AG10803 (cell line): ENCODE data around the gene GNAI2.

Experiments used
- DNase-seq: peaks from one replicate; pipeline ENCODE4 v3.0.0; 2010; ENCODE audit warnings: low read depth
- H3K4me3 ChIP-seq: 2 replicates; pipeline ENCODE4 v1.5.1; 2011; ENCODE audit warnings: mild to moderate bottlenecking, low read length, control low read depth
- TF ChIP-seq, protein P1 (sequence below): conservative IDR thresholded peaks from 2 replicates; pipeline ENCODE4 v1.5.1; 2011; ENCODE audit warnings: mild to moderate bottlenecking, low read length, control low read depth, inconsistent platforms

The GNAI2 gene

DNA sequence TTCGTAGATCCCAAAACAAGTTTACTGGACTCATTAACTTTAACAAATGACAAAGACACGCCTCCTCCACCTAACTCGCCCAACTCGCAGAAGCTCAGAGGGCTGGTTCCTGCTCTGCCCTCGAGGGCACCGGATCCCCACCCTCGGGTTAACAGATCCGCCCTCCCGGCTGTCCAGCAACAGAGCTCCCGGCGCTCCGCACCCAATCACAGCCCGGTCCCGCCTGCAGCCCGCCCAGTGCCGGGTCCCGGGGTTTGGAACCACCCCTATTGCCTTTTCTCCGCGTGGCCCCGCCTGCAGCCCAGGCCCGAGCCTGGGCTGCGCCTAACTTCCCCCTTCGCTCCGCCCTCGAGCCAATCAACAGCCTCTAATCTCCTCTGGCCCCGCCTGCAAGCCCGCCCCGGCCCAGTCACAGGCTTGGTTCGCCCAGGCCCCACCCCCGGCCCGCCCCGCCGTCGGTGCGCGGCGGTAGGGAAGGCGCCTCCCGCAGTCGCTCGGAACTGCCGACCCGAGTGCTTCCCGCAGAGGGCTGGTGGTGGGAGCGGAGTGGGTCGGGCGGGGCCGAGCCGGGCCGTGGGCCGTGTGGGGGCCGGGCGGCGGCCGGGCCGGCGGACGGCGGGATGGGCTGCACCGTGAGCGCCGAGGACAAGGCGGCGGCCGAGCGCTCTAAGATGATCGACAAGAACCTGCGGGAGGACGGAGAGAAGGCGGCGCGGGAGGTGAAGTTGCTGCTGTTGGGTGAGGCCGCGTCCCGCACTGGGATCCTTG is at the start of gene GNAI2:
Gene GNAI2, plus strand, starts transcription at position 489 of the 768 bp plus-strand sequence. Its CDS starts 132 bp downstream, at position 621.
- DNase-seq: peak; percentile 98
- H3K4me3 ChIP-seq: peak within 1 kb of the TSS; percentile 95
- TF ChIP-seq, protein P1, sequence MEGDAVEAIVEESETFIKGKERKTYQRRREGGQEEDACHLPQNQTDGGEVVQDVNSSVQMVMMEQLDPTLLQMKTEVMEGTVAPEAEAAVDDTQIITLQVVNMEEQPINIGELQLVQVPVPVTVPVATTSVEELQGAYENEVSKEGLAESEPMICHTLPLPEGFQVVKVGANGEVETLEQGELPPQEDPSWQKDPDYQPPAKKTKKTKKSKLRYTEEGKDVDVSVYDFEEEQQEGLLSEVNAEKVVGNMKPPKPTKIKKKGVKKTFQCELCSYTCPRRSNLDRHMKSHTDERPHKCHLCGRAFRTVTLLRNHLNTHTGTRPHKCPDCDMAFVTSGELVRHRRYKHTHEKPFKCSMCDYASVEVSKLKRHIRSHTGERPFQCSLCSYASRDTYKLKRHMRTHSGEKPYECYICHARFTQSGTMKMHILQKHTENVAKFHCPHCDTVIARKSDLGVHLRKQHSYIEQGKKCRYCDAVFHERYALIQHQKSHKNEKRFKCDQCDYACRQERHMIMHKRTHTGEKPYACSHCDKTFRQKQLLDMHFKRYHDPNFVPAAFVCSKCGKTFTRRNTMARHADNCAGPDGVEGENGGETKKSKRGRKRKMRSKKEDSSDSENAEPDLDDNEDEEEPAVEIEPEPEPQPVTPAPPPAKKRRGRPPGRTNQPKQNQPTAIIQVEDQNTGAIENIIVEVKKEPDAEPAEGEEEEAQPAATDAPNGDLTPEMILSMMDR: no peak

GRCh38 chr3:50187750-50188149 is 48.3 kb upstream of the GNAI2 start:
- TF ChIP-seq, protein P1: no peak
- no peak overlapping the region for H3K4me3 ChIP-seq
- no peak for DNase-seq

- no peak overlapping the region for H3K4me3 ChIP-seq
- TF ChIP-seq, protein P1: peak; percentile 98
- peak; percentile 83 for DNase-seq
Observed at GRCh38 chr3:50189274-50189673, 46.7 kb upstream of the GNAI2 start.

- H3K4me3 ChIP-seq: no peak overlapping the region
- TF ChIP-seq, protein P1: no peak
- no peak for DNase-seq
Observed at GRCh38 chr3:50189989-50190388, 46.0 kb upstream of the GNAI2 start.

DNA sequence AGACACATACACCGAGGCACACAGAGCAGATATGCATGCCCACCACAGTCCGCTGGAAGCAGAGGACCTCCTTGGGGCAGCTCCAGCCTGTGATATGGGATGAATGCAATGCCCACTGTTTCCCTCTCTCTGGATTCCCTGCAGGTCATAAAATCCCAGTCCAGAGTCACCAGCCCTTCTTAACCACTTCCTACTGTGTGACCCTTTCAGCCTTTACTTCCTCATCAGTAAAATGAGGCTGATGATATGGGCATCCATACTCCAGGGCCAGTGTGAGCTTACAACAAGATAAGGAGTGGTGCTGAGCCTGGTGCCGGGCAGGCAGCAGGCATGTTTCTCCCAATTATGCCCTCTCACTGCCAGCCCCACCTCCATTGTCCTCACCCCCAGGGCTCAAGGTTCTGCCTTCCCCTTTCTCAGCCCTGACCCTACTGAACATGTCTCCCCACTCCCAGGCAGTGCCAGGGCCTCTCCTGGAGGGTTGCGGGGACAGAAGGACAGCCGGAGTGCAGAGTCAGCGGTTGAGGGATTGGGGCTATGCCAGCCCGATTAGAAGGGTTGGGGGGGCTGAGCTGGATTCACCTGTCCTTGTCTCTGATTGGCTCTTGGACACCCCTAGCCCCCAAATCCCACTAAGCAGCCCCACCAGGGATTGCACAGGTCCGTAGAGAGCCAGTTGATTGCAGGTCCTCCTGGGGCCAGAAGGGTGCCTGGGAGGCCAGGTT is 44.9 kb upstream of the GNAI2 start, which contains the start of gene GNAT1:
Gene GNAT1, plus strand, starts transcription at position 675 of the 725 bp plus-strand sequence. CDS start 116 bp downstream, outside the sequence.
- no peak for DNase-seq
- no peak within 1 kb of the TSS for H3K4me3 ChIP-seq
- TF ChIP-seq, protein P1: no peak

DNA sequence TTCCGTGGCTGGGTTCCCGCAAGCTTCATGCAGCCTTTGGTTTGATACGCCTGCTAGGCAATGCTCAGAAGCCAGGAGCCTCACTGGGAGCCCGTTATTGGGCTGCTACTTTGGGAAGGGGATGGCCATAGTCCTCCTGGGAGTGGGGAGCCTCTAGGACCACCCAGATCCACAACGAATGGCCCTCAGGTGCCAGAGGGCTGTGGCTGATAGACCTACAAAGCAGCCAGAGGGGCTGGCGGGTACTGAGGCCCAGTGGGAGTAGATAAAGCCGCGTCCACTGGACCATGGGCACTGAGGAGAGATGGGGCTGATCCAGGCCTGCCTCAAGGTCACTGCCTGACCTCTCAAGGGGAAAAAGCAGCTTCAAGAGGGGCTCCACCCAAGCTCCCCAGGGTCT is 43.9 kb upstream of the GNAI2 start:
- H3K4me3 ChIP-seq: no peak overlapping the region
- DNase-seq: no peak
- TF ChIP-seq, protein P1: no peak
